ENCODE measurements around the gene RAB22A. TPM values are rescaled to one million over a fixed set of nuclear protein-coding genes. Genes with fewer than 3 reads are reported as not detected.
"Not testable (repeated sequence)": the region's sequence is repeated elsewhere in the genome, so short reads cannot be mapped to it uniquely, and the experiment has no call there.

Gene RAB22A
- total and polyA plus RNA-seq, 7 donors, result 8.0 to 21.6 (median 17.6) TPM

GRCh38 chr20:58362206-58362516 is 52.6 kb downstream of the RAB22A start:
- intact Hi-C loops (cut with DNase I), result loop anchor here (5.0 to 10.0 kb wide), 3 partner anchors 50 to 293 kb away; partner anchors contain the start of gene STX16
- Histone ChIP-seq H3K4me3 (no peak overlapping the region), H3K27me3 (no peaks in the 10 kb centered on the region), H3K27ac (peak overlapping the region in 1 of 4 donors; percentile 44), H3K9me3 (no peaks in the 10 kb centered on the region), H3K4me1 (peaks cover 0 to 39% (median 30%) of the 10 kb centered on the region in 4 donors), H3K36me3 (peaks cover 0 to 27% (median 3%) of the 10 kb centered on the region in 4 donors)
- 95 to 97% methylated on average over 1 of the region's 1 CpG for WGBS, 2 donors
- TF ChIP-seq CTCF (IDR thresholded peaks at IDR 0.05), result no peak
- TF ChIP-seq POLR2AphosphoS5 (IDR thresholded peaks at IDR 0.05), result no peak
- no peak for TF ChIP-seq EP300 (IDR thresholded peaks at IDR 0.05)
- no peak for TF ChIP-seq POLR2A (IDR thresholded peaks at IDR 0.05)
- DNase-seq, result no peak

- no peaks in the 10 kb centered on the region for H3K27me3 ChIP-seq
- intact Hi-C loops (cut with DNase I), result loop anchor here (5.0 to 10.0 kb wide), 3 partner anchors 51 to 292 kb away; partner anchors contain the start of gene STX16
- H3K36me3 ChIP-seq, result peaks cover 0 to 19% (median 3%) of the 10 kb centered on the region in 4 donors
- DNase-seq, result no peak
- TF ChIP-seq POLR2A (IDR thresholded peaks at IDR 0.05) (no peak), EP300 (IDR thresholded peaks at IDR 0.05) (no peak), CTCF (IDR thresholded peaks at IDR 0.05) (no peak), POLR2AphosphoS5 (IDR thresholded peaks at IDR 0.05) (no peak)
- peaks cover 0 to 45% (median 36%) of the 10 kb centered on the region in 4 donors for H3K4me1 ChIP-seq
- H3K4me3 ChIP-seq, result no peak overlapping the region
- 95 to 97% methylated on average over 4 of the region's 4 CpGs for WGBS, 2 donors
- H3K9me3 ChIP-seq, result no peaks in the 10 kb centered on the region
- no peak overlapping the region for H3K27ac ChIP-seq
Observed at GRCh38 chr20:58362970-58363369, 53.5 kb downstream of the RAB22A start.

GRCh38 chr20:58366866-58367265 is 57.4 kb downstream of the RAB22A start:
- DNase-seq, result no peak
- intact Hi-C loops (cut with DNase I), result loop anchor here (2.0 to 10.0 kb wide), 3 partner anchors 22 to 288 kb away; partner anchors contain the start of genes STX16 and VAPB
- Histone ChIP-seq H3K27me3 (no peaks in the 10 kb centered on the region), H3K9me3 (no peaks in the 10 kb centered on the region), H3K4me3 (peak overlapping the region in 2 of 4 donors; percentile 10 to 11), H3K4me1 (peaks cover 0 to 31% (median 25%) of the 10 kb centered on the region in 4 donors), H3K27ac (peak overlapping the region in 3 of 4 donors; percentile 68 to 82 (median 72)), H3K36me3 (no peaks in the 10 kb centered on the region)
- 77 to 89% methylated on average over 3 of the region's 3 CpGs for WGBS, 2 donors
- TF ChIP-seq EP300 (IDR thresholded peaks at IDR 0.05), result peak in 3 of 4 donors; percentile 21 to 73 (median 65)
- no peak for TF ChIP-seq CTCF (IDR thresholded peaks at IDR 0.05)
- peak; percentile 50 to 84 (median 81) for TF ChIP-seq POLR2AphosphoS5 (IDR thresholded peaks at IDR 0.05)
- TF ChIP-seq POLR2A (IDR thresholded peaks at IDR 0.05), result no peak

GRCh38 chr20:58372806-58373205 is 63.3 kb downstream of the RAB22A start:
- Histone ChIP-seq H3K27ac (no peak overlapping the region), H3K4me1 (peaks cover 0 to 4% (median 0%) of the 10 kb centered on the region in 4 donors), H3K36me3 (no peaks in the 10 kb centered on the region), H3K4me3 (no peak overlapping the region), H3K27me3 (no peaks in the 10 kb centered on the region), H3K9me3 (no peaks in the 10 kb centered on the region)
- TF ChIP-seq POLR2A (IDR thresholded peaks at IDR 0.05) (no peak), CTCF (IDR thresholded peaks at IDR 0.05) (no peak), POLR2AphosphoS5 (IDR thresholded peaks at IDR 0.05) (no peak), EP300 (IDR thresholded peaks at IDR 0.05) (no peak)
- intact Hi-C loops (cut with DNase I), result no loop called here
- DNase-seq, result no peak
- WGBS, 2 donors, result 23 to 65% methylated on average over 9 of the region's 9 CpGs

GRCh38 chr20:58373296-58373695 is 63.8 kb downstream of the RAB22A start:
- DNase-seq; H3K36me3 ChIP-seq; H3K27ac ChIP-seq; H3K4me1 ChIP-seq; H3K9me3 ChIP-seq; intact Hi-C loops (cut with DNase I); H3K27me3 ChIP-seq; H3K4me3 ChIP-seq: not testable (repeated sequence)
- whole genome bisulfite sequencing, 2 donors, result 87 to 93% methylated on average over 8 of the region's 8 CpGs

Measured in sigmoid colon (tissue), 7 donors.